Measurements from ENCODE around the gene RTN4RL1.
A peak's percentile ranks its signal among the peaks of the same experiment; 100 is the strongest.
"Not testable (repeated sequence)": the region's sequence is repeated elsewhere in the genome, so short reads cannot be mapped to it uniquely, and the experiment has no call there.

Gene RTN4RL1

DNA sequence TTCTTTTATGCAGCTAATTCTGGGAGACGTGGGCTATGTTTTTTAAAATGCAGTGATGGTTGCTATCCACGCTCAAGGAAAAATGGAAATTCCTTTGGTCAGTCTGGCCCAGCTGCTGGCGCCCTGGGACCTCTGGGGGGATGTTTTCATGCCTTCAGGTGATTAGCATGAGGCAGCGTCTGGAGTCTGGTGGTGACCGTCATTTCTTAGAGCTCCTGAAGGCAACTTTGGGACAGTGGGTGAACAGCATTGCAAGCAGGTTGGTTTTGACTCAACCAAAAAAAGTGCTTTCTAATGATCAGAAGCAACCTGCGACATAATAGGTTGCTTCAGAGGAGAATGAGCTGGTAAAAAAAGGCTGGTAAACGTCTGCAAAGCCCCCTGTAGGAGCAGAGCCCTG is 113.0 kb downstream of the RTN4RL1 start:
- DNase-seq, result no peak

DNA sequence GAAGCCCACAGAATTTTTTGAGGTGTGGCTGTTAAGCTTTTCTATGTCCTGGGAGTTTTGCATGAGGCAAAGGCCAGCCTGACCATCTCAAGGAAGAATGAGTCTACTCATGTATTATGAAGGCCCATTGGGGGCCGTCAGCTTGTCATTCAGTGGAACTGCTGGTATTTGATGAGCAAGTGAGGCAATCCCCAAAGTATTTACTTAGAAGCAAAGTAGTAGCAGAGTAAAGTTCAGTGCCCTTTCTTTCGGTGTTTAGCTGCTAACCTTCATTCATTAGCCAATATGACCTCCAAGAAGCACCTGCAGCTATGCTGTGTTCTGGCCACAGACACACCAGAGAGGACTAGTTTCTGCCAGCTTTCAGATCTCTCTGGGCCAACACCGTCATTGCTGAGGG is 115.1 kb downstream of the RTN4RL1 start:
- DNase-seq, result no peak

DNA sequence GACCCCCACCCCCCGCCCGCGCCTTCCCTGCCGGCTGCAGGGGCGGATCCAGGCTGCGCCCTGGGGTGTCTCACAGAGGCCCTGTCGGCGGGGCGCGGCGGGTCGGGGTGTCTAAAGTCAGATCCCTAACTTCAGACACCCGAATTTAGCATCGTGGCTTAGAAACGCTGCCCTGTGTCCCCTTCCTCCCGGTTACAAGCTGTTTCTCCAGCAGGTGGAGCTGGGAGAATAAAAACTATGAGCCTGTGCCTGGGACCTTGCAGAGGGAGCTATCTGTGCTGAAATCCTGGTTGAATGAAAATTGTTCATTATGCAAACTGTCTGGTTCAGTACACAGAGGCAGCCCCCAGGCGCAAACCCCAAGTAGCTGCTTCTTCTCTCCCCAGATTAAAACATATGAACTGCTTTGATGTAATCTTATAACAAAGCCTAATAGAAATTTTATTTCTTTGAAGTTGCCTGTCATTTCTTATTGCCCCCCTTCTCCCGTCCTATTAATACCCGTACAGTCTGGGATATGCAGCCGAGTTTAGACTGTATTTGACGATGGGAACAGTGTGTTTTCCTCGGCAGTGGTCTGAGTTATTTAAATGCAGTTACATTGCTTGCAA is 116.3 kb downstream of the RTN4RL1 start:
- DNase-seq, result peak; percentile 13 to 25

DNA sequence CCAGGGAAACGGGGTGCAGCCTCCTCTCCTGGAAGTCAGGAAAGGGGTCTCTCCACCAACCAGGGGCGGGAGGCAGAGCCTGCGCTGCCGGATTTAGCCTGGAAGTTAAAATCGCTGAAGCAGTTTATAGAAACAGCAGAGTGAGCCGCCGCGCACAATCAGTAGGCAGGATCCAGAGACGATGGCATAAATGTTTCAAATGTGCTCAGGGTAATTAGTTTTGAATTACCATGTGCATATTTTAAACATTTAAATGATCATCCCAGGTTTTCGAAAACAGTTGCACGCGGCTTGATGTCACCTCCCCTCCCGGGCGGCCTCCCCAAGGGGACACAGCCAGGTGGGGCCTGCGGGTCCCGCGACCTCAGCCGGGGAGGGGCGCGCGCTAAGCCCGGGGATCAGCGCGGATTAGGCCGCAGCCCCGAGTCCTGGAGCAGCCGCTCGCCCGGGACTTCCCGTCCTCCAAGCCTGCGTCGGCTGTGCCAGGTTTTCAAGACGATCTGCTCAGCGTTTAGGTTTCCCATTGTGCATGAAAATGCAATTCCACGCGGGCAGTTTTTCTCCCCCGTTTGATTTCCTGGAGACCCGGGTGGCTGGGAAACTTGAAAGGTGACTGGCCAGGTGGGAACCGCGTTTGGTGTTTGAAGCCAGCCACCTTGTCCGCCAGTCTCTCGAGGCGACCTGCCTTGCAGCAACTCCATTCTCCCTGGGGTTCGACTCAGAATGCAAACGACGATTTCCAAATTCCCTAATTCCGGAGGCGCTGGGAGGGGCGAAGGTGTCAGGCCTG is 117.0 kb downstream of the RTN4RL1 start:
- DNase-seq, result no peak

DNA sequence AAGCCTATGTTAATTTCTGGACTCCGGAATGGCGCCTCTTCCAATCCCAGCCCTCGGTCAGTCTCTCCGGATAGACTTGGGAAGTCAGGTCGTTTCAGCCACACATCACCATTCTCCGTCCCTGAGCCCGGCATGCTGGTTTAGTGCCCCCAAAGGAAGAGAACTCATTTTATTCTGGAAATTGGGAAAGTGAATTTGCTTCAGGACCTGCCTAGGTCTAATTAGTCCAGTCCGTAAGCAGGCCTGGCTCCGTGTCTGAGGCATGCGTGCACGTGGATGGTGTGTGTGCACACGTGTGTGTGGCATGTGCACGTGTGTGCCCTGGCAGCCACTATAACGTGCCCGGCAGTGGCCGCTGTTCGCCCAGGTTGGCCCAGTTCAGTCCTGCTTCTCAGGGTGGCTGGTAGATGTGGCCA is 117.9 kb downstream of the RTN4RL1 start:
- no peak for DNase-seq

DNA sequence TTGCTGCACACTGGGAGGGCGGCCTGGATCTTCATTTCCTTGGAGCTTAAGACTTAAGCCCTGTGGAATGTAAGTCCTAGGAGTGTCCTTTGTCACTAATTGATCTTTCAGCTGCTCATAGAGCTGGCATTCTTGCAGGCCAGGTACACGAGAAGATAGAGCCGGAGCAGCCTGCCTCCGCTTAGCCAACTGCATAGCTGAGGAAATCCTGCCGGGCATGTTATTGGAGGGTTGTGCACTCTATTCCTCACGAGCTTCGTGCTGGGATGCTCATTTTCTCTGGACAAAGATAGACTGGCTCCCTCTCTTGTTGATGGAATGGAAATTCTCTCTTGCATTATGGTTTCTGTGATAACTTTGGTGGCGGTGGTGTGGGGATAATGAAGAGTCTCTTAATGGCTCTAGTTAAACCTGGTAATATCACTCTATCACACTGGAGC is 118.5 kb downstream of the RTN4RL1 start:
- DNase-seq, result no peak

DNA sequence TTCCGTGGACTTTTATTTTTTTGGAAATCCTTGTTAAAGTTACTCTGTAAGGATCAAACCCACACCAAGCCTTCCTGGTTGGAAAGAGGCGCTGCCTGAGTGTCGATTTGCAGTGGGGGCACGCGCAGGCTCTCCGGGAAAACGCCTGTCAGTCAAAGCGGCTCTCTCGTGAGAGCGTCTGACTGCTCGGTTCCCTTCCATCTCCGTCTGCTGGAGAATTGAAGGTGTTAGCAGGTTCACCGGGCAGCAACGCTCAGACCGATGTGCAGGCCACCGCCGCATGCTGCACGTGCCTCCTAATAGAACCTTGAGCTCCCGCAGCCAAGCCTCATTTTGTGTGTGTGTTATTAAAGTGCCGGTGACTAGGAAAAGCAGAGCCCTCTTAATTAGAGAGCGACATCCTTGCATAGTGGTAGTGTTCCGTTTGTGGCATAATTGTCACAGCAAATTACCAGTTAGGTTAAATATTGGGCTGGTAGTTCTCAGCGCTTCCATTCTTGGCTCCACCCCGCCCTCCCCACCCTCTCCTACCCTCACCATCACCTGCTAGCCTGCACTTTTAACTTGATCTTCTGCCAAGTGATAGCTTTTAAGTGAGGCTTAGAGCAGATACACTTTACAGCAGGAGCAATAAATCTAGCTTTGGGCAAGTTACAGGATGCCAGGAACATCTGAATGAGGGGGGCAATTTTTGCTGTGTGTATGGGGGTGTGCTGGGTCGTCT is 119.8 kb downstream of the RTN4RL1 start:
- DNase-seq, result no peak

DNA sequence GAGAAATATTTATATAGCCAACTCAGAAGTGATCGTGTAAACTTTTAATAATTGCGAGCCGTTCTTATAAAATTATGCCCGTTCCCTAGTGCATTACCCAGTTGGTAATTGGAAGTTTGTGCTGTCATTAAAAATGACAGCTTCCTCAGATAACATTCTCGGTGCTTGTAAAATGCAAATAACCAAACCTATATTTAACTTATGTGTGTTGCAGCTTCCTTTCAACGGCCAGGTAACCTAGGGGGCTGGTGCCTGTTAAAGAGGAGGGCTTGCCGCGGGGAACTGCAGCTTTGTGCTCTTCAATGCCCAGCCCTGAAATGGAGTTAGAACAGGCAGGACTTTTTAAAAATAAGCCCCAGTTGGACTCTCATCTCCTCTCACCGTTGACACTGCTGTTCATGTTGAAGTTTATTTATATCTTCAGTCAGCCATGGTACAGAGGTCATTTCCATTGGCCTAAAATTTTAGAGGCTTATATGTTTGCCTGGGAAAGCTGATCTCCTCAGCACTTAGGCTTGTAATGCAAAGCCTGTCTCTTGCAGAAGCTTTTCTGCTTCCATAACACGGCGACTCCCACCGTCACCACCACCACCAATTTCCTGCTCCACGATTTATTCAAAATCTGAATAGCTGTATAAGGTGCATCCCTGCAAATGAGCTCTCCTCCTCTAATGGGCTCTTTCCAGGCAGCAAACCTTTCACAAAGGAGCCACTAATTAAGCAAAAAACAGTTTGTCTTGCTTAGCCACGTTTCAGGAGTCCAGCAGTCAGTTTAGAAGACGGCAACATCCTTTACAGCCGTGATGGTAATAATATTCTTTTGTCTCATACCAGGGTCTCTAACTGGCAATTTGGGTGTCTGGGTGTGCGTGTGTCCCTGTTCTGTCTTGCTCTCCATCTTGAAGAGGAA is 120.6 kb downstream of the RTN4RL1 start:
- no peak for DNase-seq

DNA sequence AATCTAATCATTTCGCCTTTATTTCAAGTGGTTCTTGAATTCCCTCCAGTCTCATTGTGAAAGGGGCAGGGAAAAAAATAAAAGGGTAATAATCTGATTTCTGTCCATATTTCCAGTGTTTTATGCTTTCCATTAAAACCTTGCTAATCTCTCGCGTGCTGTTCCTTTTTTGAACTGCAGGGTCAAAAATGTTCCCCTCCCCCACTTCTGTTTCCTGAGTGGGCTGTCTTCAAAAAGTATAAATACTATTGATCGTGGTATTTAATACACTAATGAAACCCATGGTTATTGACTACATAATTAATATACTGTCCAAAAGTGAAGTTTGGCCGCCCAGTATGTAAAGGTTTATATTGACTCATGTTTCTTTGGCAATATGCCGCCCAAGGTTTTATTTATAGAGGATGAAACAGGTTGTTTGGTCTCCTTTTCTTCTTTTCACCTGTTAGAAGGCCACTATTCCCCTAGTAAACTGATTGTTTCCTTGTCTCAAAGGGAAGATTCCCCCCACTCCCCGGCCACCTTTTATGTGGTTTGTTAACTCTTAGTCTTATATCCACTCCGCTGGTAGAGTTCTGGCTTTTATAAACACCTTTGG is 125.6 kb downstream of the RTN4RL1 start:
- DNase-seq, result no peak

DNA sequence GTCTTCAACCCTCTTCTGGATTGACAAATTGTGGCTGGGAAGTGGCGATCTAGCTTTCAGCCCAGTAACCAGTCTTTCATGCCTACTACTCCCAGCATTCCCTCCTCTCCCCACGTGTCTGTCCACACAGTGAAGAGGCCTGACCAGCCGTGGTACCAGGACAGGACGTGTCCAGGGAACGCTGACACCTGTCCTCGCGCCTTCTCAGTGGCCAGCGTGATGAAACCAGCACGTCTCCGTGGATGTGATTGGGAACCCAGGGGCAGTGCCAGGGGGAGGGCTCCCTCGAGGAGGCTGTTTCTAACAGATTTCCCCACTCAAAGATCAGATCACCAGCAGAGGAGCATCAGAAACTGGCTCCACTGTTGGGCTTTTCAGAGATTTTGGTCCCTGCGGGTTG is 126.3 kb downstream of the RTN4RL1 start:
- DNase-seq, result no peak

DNA sequence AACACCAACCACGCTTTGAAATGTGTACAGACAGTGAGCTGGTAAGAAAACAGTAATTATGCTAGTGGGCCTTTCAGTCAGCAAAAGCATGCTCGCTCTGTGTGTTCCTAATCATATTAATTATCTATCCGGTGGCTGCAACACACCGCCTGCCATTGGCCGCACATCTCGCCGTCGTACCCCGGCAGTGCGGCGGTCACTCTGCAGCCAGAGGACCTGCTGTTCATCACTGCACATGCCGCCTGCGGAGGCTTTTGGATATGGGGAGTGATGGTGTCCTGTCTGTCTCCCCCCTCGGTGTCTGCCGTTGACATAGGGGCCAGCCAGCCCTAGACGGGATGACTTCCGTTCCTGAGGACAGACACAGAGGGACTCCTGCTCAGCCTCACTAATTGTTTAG is 126.8 kb downstream of the RTN4RL1 start:
- DNase-seq, result no peak

DNA sequence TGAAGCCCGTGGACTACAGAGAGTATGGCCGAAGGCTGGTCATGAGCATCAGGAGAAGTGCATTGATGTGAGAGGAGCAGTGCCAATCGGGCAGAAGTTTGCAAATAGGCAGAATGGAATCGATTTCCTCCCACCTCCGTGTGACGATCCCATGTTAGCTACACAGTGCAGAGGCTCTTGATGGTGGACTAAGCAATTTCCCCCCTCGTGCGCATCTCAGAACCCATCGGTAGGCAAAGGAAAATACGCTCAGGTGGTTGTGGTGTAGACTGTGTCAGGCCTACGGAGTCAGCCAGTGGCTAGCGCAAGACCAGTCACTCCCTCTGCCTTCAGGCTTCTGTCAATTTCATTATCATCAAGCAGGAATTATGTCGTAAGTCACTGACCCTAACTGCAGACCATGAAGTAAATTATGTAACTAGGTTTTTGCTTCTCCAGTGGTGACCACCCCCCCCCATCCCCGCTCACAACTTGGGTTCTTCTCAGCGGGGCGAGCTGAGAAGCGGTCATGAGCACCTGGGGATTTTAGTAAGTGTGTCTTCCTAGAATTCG is 128.0 kb downstream of the RTN4RL1 start:
- DNase-seq, result no peak

DNA sequence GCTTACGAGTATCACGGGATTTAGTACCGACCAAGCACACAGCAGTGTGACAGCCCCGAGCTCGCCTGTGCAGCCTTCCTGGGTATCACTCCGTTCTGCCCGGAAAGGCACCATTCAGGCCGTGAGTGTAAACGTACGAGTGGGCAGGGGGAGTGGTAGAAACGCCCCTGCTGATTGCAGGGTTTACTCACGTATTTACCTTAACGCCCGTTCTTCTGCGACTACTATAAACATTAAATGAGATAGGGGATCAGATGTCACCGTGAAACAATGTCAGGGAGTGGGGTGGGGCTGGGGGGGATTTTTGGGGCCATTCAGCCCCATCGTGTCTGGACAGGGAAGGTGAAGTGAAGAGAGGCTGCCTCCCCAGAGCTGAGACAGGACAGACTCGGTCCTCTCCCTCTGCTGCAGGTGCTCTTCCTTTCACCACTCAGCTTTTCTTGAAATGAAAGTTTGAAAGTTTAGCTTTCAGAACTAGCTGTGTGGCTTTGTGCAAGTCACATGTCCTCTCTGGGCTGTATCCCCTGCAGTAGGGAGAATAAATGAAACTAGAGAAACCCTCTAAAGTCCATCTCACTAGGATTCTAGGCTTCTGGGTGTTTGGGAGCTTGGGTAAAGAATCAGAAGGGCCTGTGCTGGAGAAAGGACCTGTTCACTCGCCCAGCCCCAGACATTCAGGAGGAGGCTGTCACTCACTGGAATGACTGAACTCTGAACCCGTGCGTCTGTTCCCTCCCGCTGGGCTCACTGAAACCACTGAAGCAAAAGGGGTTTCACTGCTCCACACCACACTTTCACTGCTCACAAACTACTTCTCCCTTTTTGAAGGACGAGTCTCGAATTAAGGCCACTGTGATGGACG is 128.7 kb downstream of the RTN4RL1 start:
- DNase-seq, result no peak

DNA sequence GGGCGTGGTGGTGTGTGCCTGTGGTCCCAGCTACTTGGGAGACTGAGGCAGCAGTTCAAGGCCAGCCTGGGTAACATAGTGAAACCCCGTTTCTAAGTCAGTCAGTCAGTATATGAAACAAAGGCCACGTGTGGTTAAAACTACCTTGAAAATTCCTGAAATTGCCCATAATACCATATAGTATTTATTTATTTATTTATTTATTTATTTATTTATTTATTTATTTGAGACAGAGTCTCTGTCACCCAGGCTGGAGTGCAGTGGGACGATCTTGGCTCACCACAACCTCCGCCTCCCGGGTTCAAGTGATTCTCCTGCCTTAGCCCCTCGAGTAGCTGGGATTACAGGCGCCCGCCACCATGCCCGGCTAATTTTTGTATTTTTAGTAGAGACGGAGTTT is 129.7 kb downstream of the RTN4RL1 start:
- not testable (repeated sequence) for DNase-seq

DNA sequence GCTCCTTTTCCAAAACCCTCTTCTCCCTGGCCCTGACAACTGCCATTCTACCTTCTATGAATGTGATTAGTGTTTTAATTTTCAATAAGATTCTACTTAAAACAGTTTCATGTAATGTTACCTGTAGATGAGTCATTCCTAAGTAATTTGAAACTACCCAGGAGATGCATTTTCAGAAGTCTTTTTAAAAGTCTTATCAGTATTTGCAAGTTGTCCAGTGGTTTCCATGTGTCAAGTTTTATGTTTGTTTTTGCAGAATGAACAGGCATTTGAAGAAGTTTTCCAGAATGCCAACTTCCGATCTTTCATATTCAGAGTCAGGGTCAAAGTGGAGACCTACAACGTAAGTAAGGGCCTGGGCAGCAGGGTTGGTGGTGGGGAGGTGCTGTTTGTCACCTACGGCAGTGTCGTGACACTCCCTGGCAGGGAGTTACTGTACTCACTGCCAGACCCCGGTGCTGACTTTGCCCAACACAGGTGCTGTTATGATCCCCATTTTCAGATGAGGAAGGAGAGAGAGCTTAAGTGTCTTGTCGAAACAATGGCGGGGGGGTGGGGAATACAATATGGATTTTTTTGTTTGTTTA is 130.3 kb downstream of the RTN4RL1 start:
- no peak for DNase-seq

DNA sequence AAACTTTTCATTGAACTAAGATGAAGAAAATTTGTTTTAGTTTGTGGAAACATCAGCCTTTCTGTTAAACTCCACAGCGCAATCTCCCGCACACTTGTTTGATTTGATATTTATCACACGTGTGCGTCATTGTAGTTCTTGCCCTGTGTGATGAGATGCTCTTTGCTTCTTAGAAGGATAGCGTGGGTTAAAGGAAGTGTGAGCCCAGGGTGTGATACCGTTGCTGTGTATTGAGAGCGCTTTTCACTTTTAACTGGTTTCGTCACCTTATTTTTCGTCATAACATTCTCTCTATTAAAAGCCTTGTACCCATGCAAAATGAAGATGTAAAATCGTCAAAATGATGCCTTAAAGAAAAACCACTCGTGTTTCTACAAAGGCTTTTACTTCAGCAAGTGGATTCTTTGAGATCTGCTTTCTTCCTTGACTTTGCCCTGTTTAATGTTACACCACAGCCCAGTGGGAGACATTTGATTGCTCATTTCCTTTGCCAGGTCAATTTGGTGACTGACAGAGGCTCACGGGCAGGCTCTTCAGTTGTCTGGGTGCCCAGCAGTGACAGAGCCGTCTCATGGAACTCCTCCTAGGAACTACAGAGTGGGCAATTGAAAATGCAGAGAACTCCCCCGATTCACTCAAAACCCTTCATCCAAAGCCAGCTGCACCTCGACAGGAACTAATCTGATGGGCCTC is 134.2 kb downstream of the RTN4RL1 start:
- no peak for DNase-seq

DNA sequence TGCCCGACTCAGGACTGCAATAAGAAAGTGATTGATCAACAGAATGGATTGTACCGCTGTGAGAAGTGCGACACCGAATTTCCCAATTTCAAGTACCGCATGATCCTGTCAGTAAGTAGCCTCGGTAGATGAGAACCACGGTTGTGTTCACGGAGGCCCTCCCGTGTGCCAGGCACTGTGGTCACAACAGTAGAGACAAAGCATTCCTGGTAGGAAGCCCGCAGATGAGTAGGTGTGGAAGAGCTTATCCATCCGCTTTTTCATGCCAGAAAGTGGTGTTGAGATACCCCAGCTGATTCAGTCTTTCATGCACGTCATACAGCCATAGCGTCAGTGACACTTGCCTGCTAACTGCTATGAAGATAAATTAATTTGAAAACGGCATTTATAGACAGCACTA is 136.4 kb downstream of the RTN4RL1 start:
- no peak for DNase-seq

Measured in stimulated activated CD4-positive, alpha-beta T cell treated with anti-CD3 and anti-CD28 coated beads, Interleukin-2, amount 100 ng/mL, for 48 hours (primary cell).